ENCODE measurements around the gene CSMD2.

DNA sequence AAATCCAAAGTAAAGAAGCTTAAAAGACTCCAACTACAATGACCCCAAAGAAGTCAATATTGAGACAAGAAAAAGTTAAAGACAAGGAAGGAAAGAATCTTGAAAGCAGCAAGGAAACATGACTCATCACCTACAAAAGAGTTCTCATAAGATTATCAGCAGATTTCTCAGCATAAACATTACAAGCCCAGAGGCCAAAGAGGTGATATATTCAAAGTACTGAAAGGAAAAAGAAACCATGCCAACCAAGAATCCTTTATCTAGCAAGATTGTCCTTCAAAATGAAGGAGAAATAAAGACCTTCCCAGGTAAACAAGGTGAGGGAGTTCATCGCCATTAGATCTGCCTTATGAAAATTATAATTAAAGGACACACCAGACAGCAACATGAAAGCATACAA is 49.8 kb downstream of the CSMD2 start:
- TF ChIP-seq, protein P1, sequence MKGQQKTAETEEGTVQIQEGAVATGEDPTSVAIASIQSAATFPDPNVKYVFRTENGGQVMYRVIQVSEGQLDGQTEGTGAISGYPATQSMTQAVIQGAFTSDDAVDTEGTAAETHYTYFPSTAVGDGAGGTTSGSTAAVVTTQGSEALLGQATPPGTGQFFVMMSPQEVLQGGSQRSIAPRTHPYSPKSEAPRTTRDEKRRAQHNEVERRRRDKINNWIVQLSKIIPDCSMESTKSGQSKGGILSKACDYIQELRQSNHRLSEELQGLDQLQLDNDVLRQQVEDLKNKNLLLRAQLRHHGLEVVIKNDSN (IDR thresholded peaks at IDR 0.05): no peak
- TF ChIP-seq EGR1 (IDR thresholded peaks at IDR 0.05) (no peak), CREB1 (IDR thresholded peaks at IDR 0.05; ENCODE audit: low read depth) (no peak), EP300 (IDR thresholded peaks at IDR 0.05; ENCODE audit: borderline replicate concordance) (no peak)
